HCT116 (cell line): ENCODE measurements around the gene MACROH2A1. TPM values are rescaled to one million over a fixed set of nuclear protein-coding genes. Genes with fewer than 3 reads are reported as not detected.

ENCODE experiments used
- ATAC-seq: fragments of 200-7000 bp; cut with Tn5 transposase; 2 replicates; pipeline ENCODE4 v1.9.1; 2020; ENCODE audit warnings: mild to moderate bottlenecking, moderate library complexity
- BruUV-seq: library from RNA; stranded (reverse); fragments of 400-500 nt; replicated peaks from 2 replicates; lab custom pipeline; 2021; lab: Mats Ljungman, UMichigan
- CTCF ChIA-PET: fragments of 300-600 bp; sonication (Branson Sonifier 250); formaldehyde crosslinking; loops from one replicate; lab custom pipeline; 2021; ENCODE audit warnings: antibody characterized with exemption; lab: Charles Lee
- POLR2A ChIA-PET: fragments of 300-600, 350-600 bp; sonication (Branson Sonifier 250); formaldehyde crosslinking; loops from one replicate; lab custom pipeline; 2021; ENCODE audit warnings: antibody characterized with exemption; lab: Charles Lee
- RAD21 ChIA-PET, 2 experiments: fragments of 300-600 bp; sonication (Branson Sonifier 250); formaldehyde crosslinking; loops; one replicate each; lab custom pipeline; 2023; ENCODE audit warnings: low total read pairs in 2 of 2; ENCODE audit not compliant: uncharacterized antibody in 2 of 2, unreplicated experiment in 2 of 2, low non-redundant PET in 1 of 2; lab: Charles Lee
- DNase-seq: peaks from one replicate; pipeline ENCODE4 v3.0.0-alpha.2; 2010; ENCODE audit warnings: low read depth, low spot score
- H2AFZ ChIP-seq: fragments of 200-600 bp; shearing (Covaris generic), sonication (generic); 2 replicates; pipeline ENCODE4 v1.6.1; 2017; ENCODE audit warnings: low read depth, mixed run types, mixed read lengths, antibody characterized with exemption, low read length; ENCODE audit not compliant: poor library complexity, severe bottlenecking
- H3K27ac ChIP-seq: 2 replicates; pipeline ENCODE4 v1.5.1; 2012; ENCODE audit warnings: low read depth, low read length
- H3K27me3 ChIP-seq: fragments of 200-600 bp; sonication (generic); 2 replicates; pipeline ENCODE4 v1.6.1; 2016; ENCODE audit warnings: mixed run types, low read length, mixed read lengths; ENCODE audit not compliant: insufficient read depth
- H3K36me3 ChIP-seq, 2 experiments: fragments of 200-500 bp in 1 of 2; fragments of 200-600 bp in 1 of 2; sonication (Bioruptor generic) in 1 of 2; sonication (generic) in 1 of 2; 2 replicates each; pipeline versions ENCODE4 v1.5.1 to v1.6.1; 2014 to 2016; ENCODE audit warnings: low read length in 2 of 2, inconsistent platforms in 1 of 2, mixed read lengths in 1 of 2, mixed run types in 1 of 2; ENCODE audit not compliant: insufficient read depth in 2 of 2, control insufficient read depth in 1 of 2
- H3K4me1 ChIP-seq, 2 experiments: fragments of 200-600 bp in 1 of 2; sonication (generic) in 1 of 2; 2 replicates each; pipeline versions ENCODE4 v1.5.1 to v1.6.1; 2012 to 2017; ENCODE audit warnings: low read length in 2 of 2, inconsistent platforms in 1 of 2, mild to moderate bottlenecking in 1 of 2, mixed read lengths in 1 of 2, mixed run types in 1 of 2, moderate library complexity in 1 of 2; ENCODE audit not compliant: insufficient read depth in 2 of 2, control insufficient read depth in 1 of 2
- H3K4me2 ChIP-seq: fragments of 200-600 bp; sonication (generic); 2 replicates; pipeline ENCODE4 v1.6.1; 2017; ENCODE audit warnings: mixed run types, low read length, mixed read lengths
- H3K4me3 ChIP-seq, 2 experiments: fragments of 200-600 bp in 1 of 2; sonication (generic) in 1 of 2; replicated peaks in 1 of 2; 2 replicates each; pipeline ENCODE4 v1.5.1; 2011 to 2016; ENCODE audit warnings: low read length in 2 of 2, control low read depth in 1 of 2, low read depth in 1 of 2, mild to moderate bottlenecking in 1 of 2, mixed read lengths in 1 of 2, mixed run types in 1 of 2
- H3K79me2 ChIP-seq: fragments of 200-600 bp; sonication (generic); 2 replicates; pipeline ENCODE4 v1.6.1; 2017; ENCODE audit warnings: mild to moderate bottlenecking, mixed run types, low read length, moderate library complexity, mixed read lengths; ENCODE audit not compliant: insufficient read depth
- H3K9ac ChIP-seq: fragments of 200-600 bp; sonication (generic); 2 replicates; pipeline ENCODE4 v1.6.1; 2016; ENCODE audit warnings: low read length, mixed read lengths
- H3K9me2 ChIP-seq: fragments of 200-600 bp; sonication (generic), shearing (Covaris generic); 2 replicates; pipeline ENCODE4 v1.6.1; 2017; ENCODE audit warnings: mixed run types, mild to moderate bottlenecking, moderate library complexity; ENCODE audit not compliant: insufficient read depth
- H3K9me3 ChIP-seq, 2 experiments: fragments of 200-500 bp in 1 of 2; fragments of 200-600 bp in 1 of 2; sonication (Bioruptor generic) in 1 of 2; sonication (generic) in 1 of 2; 2 replicates each; pipeline ENCODE4 v1.6.1; 2014 to 2017; ENCODE audit warnings: low read length in 2 of 2, mixed read lengths in 2 of 2, inconsistent platforms in 1 of 2, low read depth in 1 of 2, mild to moderate bottlenecking in 1 of 2, mixed run types in 1 of 2, moderate library complexity in 1 of 2; ENCODE audit not compliant: control insufficient read depth in 1 of 2, insufficient read depth in 1 of 2
- H4K20me1 ChIP-seq: fragments of 200-600 bp; sonication (generic), shearing (Covaris generic); 2 replicates; pipeline ENCODE4 v1.6.1; 2017; ENCODE audit warnings: mixed run types, mild to moderate bottlenecking, moderate library complexity; ENCODE audit not compliant: insufficient read depth
- CEBPB ChIP-seq: IDR thresholded peaks from 2 replicates; pipeline ENCODE4 v1.6.1; 2012; ENCODE audit warnings: low read depth
- EGR1 ChIP-seq: IDR thresholded peaks from 2 replicates; pipeline ENCODE4 v1.6.1; 2012; ENCODE audit warnings: low read depth
- ZBTB33 ChIP-seq: IDR thresholded peaks from 2 replicates; pipeline ENCODE4 v1.6.1; 2011; ENCODE audit warnings: mild to moderate bottlenecking, low read length, moderate library complexity; ENCODE audit not compliant: insufficient replicate concordance; ENCODE audit errors: extremely low read depth
- intact Hi-C: fragments of 100-400 bp; cut with micrococcal nuclease; formaldehyde crosslinking; loops from 2 replicates; pipeline ENCODE4 v1.10.0; 2022
- total RNA-seq: library from RNA; stranded (reverse); gene quantifications from one replicate; pipeline ENCODE4 v1.2.1, GENCODE V29; 2021; ENCODE audit not compliant: unreplicated experiment
- TF ChIP-seq, protein P1 (sequence below): IDR thresholded peaks from 2 replicates; pipeline ENCODE4 v1.6.1; 2012

MACROH2A1 gene
- total RNA-seq, 1 experiment from 2014 or later = 218 TPM

- peaks cover 100% of the 10 kb centered on the region for H3K79me2 ChIP-seq
These were observed 15.1 kb downstream of the MACROH2A1 start for GRCh38 chr5:135383803-135384495.

More at GRCh38 chr5:135383803-135384495, 15.1 kb downstream of the MACROH2A1 start:
- DNase-seq (no peak), ATAC-seq (no peak)
- Histone ChIP-seq H3K4me3 (no peak overlapping the region), H3K27me3 (no peaks in the 10 kb centered on the region), H3K9ac (no peak overlapping the region), H3K4me1 (peaks cover 18 to 26% of the 10 kb centered on the region in 2 experiments), H3K4me2 (no peak overlapping the region), H3K36me3 (peaks cover 31 to 69% of the 10 kb centered on the region in 2 experiments; a peak in 3 of 4 replicates), H3K27ac (no peak overlapping the region), H4K20me1 (no peaks in the 10 kb centered on the region; the same call in 1 of the 2 replicates), H2AFZ (no peak overlapping the region), H3K9me3 (no peaks in the 10 kb centered on the region), H3K9me2 (no peaks in the 10 kb centered on the region)
- ChIA-PET POLR2A (interaction anchor here (0.7 kb wide), 1 partner anchor 186 kb away, joined by 3 read pairs; no protein-coding TSS in a partner anchor), CTCF (interaction anchor here (0.7 kb wide), 1 partner anchor 453 kb away, joined by 3 read pairs; no protein-coding TSS in a partner anchor), RAD21 (no interaction called here)
- intact Hi-C loops = no loop called here
- no TSS peak for BruUV-seq
- TF ChIP-seq ZBTB33 = no peak
- TF ChIP-seq EGR1 = no peak
- TF ChIP-seq CEBPB = no peak
- TF ChIP-seq, protein P1, sequence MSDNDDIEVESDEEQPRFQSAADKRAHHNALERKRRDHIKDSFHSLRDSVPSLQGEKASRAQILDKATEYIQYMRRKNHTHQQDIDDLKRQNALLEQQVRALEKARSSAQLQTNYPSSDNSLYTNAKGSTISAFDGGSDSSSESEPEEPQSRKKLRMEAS = no peak
